Esophagus squamous epithelium (tissue), 5 donors: ENCODE measurements around the gene RPS15. TPM values are rescaled to one million over a fixed set of nuclear protein-coding genes. Genes with fewer than 3 reads are reported as not detected.

Source experiments
- DNase-seq: peaks from one replicate; lab custom pipeline; 2025; lab: John Stamatoyannopoulos, UW
- H3K27ac ChIP-seq, 4 donors: fragments of 200-600 bp; sonication (generic); one replicate each; pipeline ENCODE4 v1.5.1; 2016 to 2019; ENCODE audit warnings: mild to moderate bottlenecking in 1 of 4
- H3K27me3 ChIP-seq, 4 donors: fragments of 200-600 bp; sonication (generic); 1 replicate in 3 of 4; 2 replicates in 1 of 4; pipeline versions ENCODE4 v1.5.1 to v1.6.0; 2017 to 2021; ENCODE audit warnings: antibody characterized with exemption in 1 of 4
- H3K36me3 ChIP-seq, 3 donors: fragments of 200-600 bp; sonication (generic); one replicate each; pipeline ENCODE4 v1.5.1; 2016 to 2019
- H3K4me1 ChIP-seq, 3 donors: fragments of 200-600 bp; sonication (generic); one replicate each; pipeline ENCODE4 v1.5.1; 2017 to 2019
- H3K4me3 ChIP-seq, 4 donors: fragments of 200-600 bp; sonication (generic); 1 replicate in 3 of 4; 2 replicates in 1 of 4; pipeline ENCODE4 v1.5.1; 2016 to 2019; ENCODE audit warnings: mild to moderate bottlenecking in 2 of 4, moderate library complexity in 1 of 4
- H3K9me3 ChIP-seq, 3 donors: fragments of 200-600 bp; sonication (generic); one replicate each; pipeline ENCODE4 v1.5.1; 2016 to 2019
- POLR2A ChIP-seq, 4 donors: fragments of 450-650 bp; IDR thresholded peaks; one replicate each; pipeline ENCODE4 v1.6.1; 2017; ENCODE audit warnings: antibody characterized with exemption in 4 of 4, mild to moderate bottlenecking in 4 of 4, moderate library complexity in 3 of 4
- WGBS, 2 donors: methylation state at CpG; one replicate each; pipeline ENCODE4 v1.1.5; 2018; 5-methylcytosine and 5-hydroxymethylcytosine counted together
- intact Hi-C: fragments of 100-400 bp; cut with DNase I; formaldehyde crosslinking; loops from one replicate; pipeline ENCODE4 v1.15.0; 2022
- total RNA-seq, 4 donors: library from RNA; depleted of rRNA; stranded (reverse); fragments of >200 nt; gene quantifications; one replicate each; pipeline ENCODE4 v1.1.0, GENCODE V29; 2016
- TF ChIP-seq, protein P1 (sequence below), 6 experiments: fragments of 450-650 bp in 4 of 6; fragments of 200-600 bp in 2 of 6; sonication (generic) in 2 of 6; IDR thresholded peaks; one replicate each; pipeline ENCODE4 v1.5.1; 2016 to 2019; ENCODE audit warnings: antibody characterized with exemption in 6 of 6, mild to moderate bottlenecking in 4 of 6, moderate library complexity in 4 of 6
- donor health status: DM: yes; HTN: yes; CAD: no.

The RPS15 gene
- total RNA-seq, 4 donors from 2014 or later: 2,502 to 3,774 (median 3,129) TPM

DNA sequence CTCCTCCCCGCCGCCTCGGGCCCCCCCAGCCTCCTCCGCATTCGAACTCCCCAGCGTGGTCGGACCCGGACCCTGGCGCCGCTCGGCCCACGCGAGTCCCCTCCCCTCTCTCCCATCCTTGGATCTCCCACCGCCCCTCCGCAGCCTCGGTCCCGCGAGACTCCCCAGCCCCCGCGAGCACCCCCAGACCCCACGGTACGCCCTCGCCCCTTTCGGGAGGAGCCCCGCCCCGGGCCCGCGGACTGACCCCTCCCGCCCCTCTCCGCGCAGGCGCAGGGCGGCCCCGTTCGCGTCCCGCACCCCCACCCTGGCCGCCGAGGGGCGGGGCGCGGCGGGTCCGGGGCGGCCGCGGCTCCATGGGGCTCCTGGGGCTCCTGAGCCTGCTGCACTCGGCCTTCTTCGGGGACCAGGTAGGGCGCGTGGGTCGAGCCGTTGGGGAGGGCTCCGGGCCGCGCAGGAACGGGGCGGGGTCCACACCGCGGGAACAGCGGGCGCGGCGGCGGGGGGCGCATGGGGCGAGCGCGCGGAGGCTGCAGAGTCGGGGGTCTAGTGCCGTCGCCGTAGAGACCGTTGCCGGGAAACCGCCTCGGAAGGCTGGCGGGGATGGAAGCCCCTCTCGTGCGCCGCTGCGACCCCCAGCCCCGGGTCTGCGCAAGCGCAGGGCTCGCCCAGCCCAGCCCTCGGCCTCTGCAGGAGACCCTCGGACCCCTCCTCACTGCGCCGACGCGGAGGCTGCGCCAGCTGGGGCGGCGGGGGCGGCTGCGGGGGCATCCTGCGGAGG is 7.9 kb downstream of the RPS15 start:
- intact Hi-C loops: no loop called here
- H3K9me3 ChIP-seq: no peaks in the 10 kb centered on the region
- 0% methylated on average over 1 of the region's 99 CpGs; no CpG with 5 or more reads in 1 of the 2 donors for WGBS, 2 donors
- H3K27me3 ChIP-seq: peaks cover 30 to 60% (median 37%) of the 10 kb centered on the region in 4 donors
- no peak overlapping the region for H3K27ac ChIP-seq
- peak overlapping the region in 3 of 4 donors; percentile 26 to 54 (median 39) for H3K4me3 ChIP-seq
- H3K4me1 ChIP-seq: peaks cover 19 to 53% (median 25%) of the 10 kb centered on the region in 3 donors
- no peak for DNase-seq
- peaks cover 7 to 20% (median 11%) of the 10 kb centered on the region in 3 donors for H3K36me3 ChIP-seq
- no peak for TF ChIP-seq POLR2A (IDR thresholded peaks at IDR 0.05)
- TF ChIP-seq, protein P1, sequence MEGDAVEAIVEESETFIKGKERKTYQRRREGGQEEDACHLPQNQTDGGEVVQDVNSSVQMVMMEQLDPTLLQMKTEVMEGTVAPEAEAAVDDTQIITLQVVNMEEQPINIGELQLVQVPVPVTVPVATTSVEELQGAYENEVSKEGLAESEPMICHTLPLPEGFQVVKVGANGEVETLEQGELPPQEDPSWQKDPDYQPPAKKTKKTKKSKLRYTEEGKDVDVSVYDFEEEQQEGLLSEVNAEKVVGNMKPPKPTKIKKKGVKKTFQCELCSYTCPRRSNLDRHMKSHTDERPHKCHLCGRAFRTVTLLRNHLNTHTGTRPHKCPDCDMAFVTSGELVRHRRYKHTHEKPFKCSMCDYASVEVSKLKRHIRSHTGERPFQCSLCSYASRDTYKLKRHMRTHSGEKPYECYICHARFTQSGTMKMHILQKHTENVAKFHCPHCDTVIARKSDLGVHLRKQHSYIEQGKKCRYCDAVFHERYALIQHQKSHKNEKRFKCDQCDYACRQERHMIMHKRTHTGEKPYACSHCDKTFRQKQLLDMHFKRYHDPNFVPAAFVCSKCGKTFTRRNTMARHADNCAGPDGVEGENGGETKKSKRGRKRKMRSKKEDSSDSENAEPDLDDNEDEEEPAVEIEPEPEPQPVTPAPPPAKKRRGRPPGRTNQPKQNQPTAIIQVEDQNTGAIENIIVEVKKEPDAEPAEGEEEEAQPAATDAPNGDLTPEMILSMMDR (IDR thresholded peaks at IDR 0.05): no peak

DNA sequence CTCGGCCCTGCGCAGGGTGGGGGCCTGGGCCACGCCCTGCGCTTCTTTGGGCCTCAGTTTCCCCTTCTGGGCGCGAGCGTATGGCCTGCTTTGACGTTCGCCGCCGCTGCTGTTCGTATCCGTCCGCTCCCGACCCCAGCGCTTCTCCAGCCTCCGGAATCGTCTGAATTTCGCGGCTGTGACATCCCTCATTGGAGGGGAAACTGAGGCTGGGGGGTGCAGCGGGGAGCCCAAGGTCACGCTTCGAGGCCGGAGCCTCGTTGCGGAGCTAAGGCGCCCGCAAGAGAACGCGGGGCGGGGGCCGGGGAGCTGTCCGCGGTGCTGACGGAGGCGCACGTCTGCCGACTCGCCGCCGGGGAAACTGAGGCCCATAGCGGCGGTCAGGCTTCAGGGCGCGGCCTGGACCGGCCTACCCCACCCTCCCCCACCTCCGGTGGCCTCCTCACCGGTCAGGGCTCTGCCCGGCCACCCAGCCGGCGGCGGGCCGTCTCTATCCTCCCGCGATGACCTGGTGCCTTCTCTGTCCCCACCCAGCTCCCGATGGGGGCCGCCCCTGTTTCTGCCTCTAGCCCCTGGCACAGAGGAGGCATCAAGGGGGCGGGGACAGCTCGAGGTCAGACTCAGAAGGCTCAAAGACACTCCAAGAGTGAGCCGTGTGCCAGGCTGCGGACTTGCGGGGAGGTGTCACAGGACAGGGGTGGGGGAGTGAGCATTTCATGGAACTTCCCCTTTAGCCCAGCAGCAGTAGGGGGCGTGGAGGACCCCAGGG is 8.7 kb downstream of the RPS15 start:
- H3K36me3 ChIP-seq: peaks cover 0 to 12% (median 6%) of the 10 kb centered on the region in 3 donors
- H3K4me3 ChIP-seq: peak overlapping the region in 2 of 4 donors; percentile 39 to 54
- peaks cover 18 to 48% (median 25%) of the 10 kb centered on the region in 3 donors for H3K4me1 ChIP-seq
- H3K9me3 ChIP-seq: no peaks in the 10 kb centered on the region
- TF ChIP-seq, protein P1 (IDR thresholded peaks at IDR 0.05): no peak
- TF ChIP-seq POLR2A (IDR thresholded peaks at IDR 0.05): no peak
- 0 to 26% methylated on average over 3 to 4 of the region's 63 CpGs for WGBS, 2 donors
- intact Hi-C loops: no loop called here
- no peak overlapping the region for H3K27ac ChIP-seq
- no peak for DNase-seq
- peaks cover 36 to 68% (median 45%) of the 10 kb centered on the region in 4 donors for H3K27me3 ChIP-seq

DNA sequence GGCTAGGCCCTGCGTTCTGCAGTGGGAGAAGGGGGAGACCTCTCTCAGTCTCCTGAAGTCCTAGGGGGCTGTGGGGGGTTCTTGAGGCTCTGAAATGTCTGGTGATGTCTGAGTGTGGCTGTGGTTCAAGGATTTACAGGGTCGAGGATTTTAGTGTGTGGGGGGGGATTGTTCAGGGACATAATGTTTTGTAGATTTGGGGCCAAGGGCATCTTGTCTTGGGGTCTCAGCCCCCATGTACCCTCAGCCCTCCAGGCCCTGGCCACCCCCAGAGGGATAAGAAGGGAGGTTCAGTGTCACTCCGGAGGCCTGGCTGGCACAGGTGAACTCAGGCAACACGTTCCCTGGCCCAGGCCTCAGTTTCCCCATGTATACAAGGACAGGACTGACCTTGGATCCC is 9.3 kb downstream of the RPS15 start:
- intact Hi-C loops: no loop called here
- 18% methylated on average over 1 of the region's 4 CpGs; no CpG with 5 or more reads in 1 of the 2 donors for WGBS, 2 donors
- TF ChIP-seq, protein P1 (IDR thresholded peaks at IDR 0.05): no peak
- no peak for TF ChIP-seq POLR2A (IDR thresholded peaks at IDR 0.05)

DNA sequence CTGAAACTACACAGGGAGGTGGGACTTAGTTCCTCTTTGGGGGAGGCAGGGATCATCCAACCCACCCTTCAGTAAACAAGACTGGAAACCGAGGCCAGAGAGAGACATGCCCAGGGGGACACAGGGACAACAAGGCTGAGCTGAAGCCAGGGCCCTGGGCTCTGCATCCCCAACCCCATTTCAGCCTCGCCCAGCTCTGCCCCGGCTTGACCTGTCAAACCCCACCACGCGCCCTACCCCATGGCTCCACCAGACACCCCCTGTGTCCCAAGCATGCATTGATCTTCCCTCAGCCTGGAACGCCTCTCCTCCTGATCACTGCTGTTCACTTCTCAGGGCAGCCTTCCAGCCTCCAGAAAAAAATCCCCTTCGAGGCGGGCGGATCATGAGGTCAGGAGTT is 9.7 kb downstream of the RPS15 start:
- DNase-seq: no peak
- intact Hi-C loops: no loop called here
- Histone ChIP-seq H3K27ac (no peak overlapping the region), H3K4me3 (no peak overlapping the region), H3K27me3 (peaks cover 47 to 78% (median 53%) of the 10 kb centered on the region in 4 donors), H3K36me3 (peaks cover 0 to 2% (median 0%) of the 10 kb centered on the region in 3 donors), H3K4me1 (peaks cover 18 to 54% (median 25%) of the 10 kb centered on the region in 3 donors), H3K9me3 (no peaks in the 10 kb centered on the region)
- TF ChIP-seq, protein P1 (IDR thresholded peaks at IDR 0.05): no peak
- TF ChIP-seq POLR2A (IDR thresholded peaks at IDR 0.05): no peak
- 61 to 77% methylated on average over 5 to 6 of the region's 9 CpGs for WGBS, 2 donors

More for the DNA sequence above, 9.3 kb downstream of the RPS15 start:
- DNase-seq: no peak
- H3K27me3 ChIP-seq: peaks cover 42 to 74% (median 51%) of the 10 kb centered on the region in 4 donors
- H3K4me3 ChIP-seq: no peak overlapping the region
- peaks cover 0 to 6% (median 0%) of the 10 kb centered on the region in 3 donors for H3K36me3 ChIP-seq
- H3K4me1 ChIP-seq: peaks cover 18 to 49% (median 25%) of the 10 kb centered on the region in 3 donors
- H3K9me3 ChIP-seq: no peaks in the 10 kb centered on the region
- no peak overlapping the region for H3K27ac ChIP-seq
